Endothelial cell (in vitro differentiated cells): ENCODE results near the gene ATG9A. TPM values are rescaled to one million over a fixed set of nuclear protein-coding genes. Genes with fewer than 3 reads are reported as not detected.

ENCODE experiments used
- DNase-seq: peaks from one replicate; pipeline ENCODE4 v3.0.0; 2021; ENCODE audit warnings: low spot score
- H3K27ac Mint-ChIP-seq: one replicate; pipeline ENCODE4 v1.8.0; 2021; ENCODE audit warnings: mixed read lengths, inconsistent platforms; ENCODE audit not compliant: unreplicated experiment
- H3K27me3 Mint-ChIP-seq: one replicate; pipeline ENCODE4 v1.8.0; 2021; ENCODE audit warnings: mild to moderate bottlenecking, moderate library complexity, mixed read lengths, inconsistent platforms; ENCODE audit not compliant: unreplicated experiment
- H3K36me3 Mint-ChIP-seq: one replicate; pipeline ENCODE4 v1.8.0; 2021; ENCODE audit warnings: mild to moderate bottlenecking, low read depth, mixed read lengths, inconsistent platforms; ENCODE audit not compliant: unreplicated experiment
- H3K4me1 Mint-ChIP-seq: one replicate; pipeline ENCODE4 v1.8.0; 2021; ENCODE audit warnings: mild to moderate bottlenecking, mixed read lengths, inconsistent platforms; ENCODE audit not compliant: unreplicated experiment
- H3K4me3 Mint-ChIP-seq: one replicate; pipeline ENCODE4 v1.8.0; 2021; ENCODE audit warnings: mild to moderate bottlenecking, mixed read lengths, inconsistent platforms; ENCODE audit not compliant: unreplicated experiment
- H3K9me3 Mint-ChIP-seq: one replicate; pipeline ENCODE4 v1.8.0; 2021; ENCODE audit warnings: mixed read lengths, inconsistent platforms; ENCODE audit not compliant: unreplicated experiment
- total RNA-seq: library from RNA; stranded (reverse); fragmentation: NEBNext Ultra II Directional; extraction: Animal tissue kit (Norgen Biotek cat#: 25700); gene quantifications from one replicate; pipeline ENCODE4 v1.2.1, GENCODE V29; 2021; ENCODE audit not compliant: unreplicated experiment
- TF ChIP-seq, protein P1 (sequence below): fragments of 200-600 bp; sonication (generic); IDR thresholded peaks from one replicate; pipeline ENCODE4 v1.5.0; 2021; ENCODE audit warnings: antibody characterized with exemption; ENCODE audit not compliant: unreplicated experiment

The ATG9A gene
- total RNA-seq, 1 donor from 2014 or later: 48.5 TPM

DNA sequence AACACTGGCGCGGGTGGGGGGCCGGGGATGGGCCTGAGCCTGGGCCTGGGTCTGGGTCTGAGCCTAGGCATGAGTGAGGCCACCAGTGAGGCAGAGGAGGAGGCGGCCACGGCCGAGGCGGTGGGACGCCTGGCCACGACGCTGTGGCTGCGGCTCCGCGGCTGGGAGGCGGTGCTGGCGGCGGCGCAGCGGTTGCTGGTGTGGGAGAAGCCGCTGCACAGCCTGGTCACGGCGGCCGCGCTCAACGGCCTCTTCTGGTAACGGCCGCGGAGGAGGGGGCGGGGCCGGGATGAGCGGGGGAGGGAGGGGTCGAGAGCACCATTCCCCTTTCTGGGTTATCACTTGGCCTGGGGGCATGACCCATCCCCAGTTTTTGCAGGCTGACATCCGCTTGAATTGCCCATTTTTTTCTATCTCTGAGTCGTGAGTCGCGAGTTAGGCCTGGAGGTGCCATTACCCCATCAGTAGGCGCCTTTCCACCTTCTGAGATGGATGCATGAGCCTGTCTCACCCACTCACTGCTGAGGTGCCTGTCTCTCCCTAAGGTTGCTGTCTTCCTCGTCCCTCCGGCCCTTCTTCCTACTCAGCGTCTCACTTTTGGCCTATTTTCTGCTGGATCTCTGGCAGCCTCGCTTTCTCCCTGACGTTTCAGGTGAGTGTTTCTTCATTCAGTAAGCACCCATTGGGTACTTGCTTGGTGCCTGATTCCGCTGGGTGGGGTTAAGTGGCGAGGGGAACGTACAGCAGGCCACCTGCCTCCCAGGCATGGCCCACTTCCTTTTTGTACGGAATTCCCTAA, 50.9 kb downstream of the ATG9A start:
- Mint-ChIP-seq H3K4me3 (peak overlapping the region; percentile 94), H3K27me3 (peaks cover 24% of the 10 kb centered on the region), H3K36me3 (peaks cover 57% of the 10 kb centered on the region), H3K9me3 (no peaks in the 10 kb centered on the region), H3K27ac (peak overlapping the region; percentile 87), H3K4me1 (peaks cover 50% of the 10 kb centered on the region)
- TF ChIP-seq, protein P1, sequence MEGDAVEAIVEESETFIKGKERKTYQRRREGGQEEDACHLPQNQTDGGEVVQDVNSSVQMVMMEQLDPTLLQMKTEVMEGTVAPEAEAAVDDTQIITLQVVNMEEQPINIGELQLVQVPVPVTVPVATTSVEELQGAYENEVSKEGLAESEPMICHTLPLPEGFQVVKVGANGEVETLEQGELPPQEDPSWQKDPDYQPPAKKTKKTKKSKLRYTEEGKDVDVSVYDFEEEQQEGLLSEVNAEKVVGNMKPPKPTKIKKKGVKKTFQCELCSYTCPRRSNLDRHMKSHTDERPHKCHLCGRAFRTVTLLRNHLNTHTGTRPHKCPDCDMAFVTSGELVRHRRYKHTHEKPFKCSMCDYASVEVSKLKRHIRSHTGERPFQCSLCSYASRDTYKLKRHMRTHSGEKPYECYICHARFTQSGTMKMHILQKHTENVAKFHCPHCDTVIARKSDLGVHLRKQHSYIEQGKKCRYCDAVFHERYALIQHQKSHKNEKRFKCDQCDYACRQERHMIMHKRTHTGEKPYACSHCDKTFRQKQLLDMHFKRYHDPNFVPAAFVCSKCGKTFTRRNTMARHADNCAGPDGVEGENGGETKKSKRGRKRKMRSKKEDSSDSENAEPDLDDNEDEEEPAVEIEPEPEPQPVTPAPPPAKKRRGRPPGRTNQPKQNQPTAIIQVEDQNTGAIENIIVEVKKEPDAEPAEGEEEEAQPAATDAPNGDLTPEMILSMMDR: no peak
- DNase-seq: peak; percentile 54

DNA sequence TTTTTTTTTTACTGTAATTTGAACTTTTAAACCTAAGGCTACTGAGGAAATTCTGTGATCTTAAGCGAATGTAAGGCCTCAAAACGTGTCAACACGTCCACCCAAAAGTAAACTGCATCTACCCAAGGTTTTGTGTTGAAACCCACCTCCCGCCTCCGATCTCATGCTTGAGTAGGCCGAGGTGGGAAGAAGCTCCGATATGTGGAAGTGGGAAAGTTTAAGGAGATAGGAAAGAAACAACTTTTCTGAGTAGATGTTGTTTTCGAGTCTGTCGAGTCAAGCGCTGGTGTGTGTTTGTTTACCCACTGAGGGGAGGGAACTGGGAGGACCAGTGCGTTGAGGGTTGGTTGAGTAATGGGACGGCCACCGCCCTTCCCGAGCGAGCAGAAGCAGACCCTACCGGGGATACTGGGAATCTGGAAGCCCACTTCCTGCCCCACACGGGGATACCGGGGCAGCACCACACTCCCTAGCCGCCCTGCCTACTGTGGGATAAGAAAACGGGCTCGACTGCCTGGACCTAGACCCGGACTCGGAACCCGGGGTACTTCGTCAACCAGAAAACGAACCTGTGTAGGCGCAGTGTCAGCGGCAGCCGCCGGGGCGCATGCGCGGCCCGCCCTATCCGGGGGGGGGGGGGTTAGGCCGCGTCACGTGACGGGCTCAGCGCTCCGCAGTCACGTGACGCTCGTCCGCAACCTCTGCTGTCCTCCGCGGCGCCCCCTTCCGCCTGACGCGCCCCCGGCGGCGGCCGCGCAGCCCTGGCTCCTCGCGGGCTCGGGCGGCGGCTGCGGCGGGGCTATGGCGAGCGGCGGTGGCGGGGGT, 51.7 kb downstream of the ATG9A start, which contains the start of gene RETREG2:
RETREG2 (plus strand) TSS at position 724 of the 825 bp plus-strand sequence; CDS start at position 802, 78 bp downstream.
- Mint-ChIP-seq H3K36me3 (peaks cover 48% of the 10 kb centered on the region), H3K27me3 (peaks cover 21% of the 10 kb centered on the region), H3K27ac (peak within 1 kb of the TSS; percentile 100), H3K4me3 (peak within 1 kb of the TSS; percentile 99), H3K4me1 (peaks cover 48% of the 10 kb centered on the region), H3K9me3 (no peaks in the 10 kb centered on the region)
- peak; percentile 83 for DNase-seq
- TF ChIP-seq, protein P1: peak; percentile 52

DNA sequence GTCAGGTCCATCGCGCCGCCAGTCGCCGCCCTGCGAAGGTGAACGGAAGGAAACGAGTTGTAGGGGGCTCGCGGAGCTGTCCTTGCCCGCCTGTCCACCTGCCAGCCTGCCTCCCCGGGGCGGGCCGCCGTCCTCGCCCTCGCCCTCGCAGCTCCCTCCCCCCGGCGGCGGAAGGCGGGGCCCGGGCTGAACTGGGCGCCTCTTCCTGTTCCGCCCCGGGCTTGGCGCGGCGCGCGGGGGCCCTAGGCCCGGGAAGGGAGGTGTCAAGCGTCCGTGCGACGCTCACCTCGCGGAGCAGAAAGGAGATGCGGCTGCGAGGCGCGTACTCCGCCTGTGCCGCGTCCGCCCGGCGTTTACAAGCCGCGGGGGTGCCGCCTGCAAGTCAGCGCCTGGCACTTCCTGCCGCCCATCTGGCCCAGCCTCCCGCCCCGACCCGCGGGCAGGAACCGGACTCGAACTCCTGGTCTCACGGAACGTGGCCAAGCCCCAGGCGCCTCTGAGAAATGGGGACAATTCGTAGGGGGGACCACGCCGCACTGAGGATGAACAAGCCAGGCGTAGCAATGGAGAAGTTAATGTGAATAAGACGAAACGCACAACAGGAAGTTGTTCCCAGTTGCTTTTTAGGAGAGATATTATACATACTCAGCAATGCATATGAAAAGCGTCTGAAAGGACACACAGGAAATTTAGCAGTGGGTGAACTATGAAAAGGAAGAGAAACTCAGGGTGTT, 52.5 kb downstream of the ATG9A start, which contains the start of gene CNPPD1:
CNPPD1 (minus strand) TSS at position 108 of the 734 bp plus-strand sequence; CDS start at position 11, 97 bp downstream.
- H3K4me1 Mint-ChIP-seq: peaks cover 46% of the 10 kb centered on the region
- H3K36me3 Mint-ChIP-seq: peaks cover 47% of the 10 kb centered on the region
- no peaks in the 10 kb centered on the region for H3K9me3 Mint-ChIP-seq

DNA sequence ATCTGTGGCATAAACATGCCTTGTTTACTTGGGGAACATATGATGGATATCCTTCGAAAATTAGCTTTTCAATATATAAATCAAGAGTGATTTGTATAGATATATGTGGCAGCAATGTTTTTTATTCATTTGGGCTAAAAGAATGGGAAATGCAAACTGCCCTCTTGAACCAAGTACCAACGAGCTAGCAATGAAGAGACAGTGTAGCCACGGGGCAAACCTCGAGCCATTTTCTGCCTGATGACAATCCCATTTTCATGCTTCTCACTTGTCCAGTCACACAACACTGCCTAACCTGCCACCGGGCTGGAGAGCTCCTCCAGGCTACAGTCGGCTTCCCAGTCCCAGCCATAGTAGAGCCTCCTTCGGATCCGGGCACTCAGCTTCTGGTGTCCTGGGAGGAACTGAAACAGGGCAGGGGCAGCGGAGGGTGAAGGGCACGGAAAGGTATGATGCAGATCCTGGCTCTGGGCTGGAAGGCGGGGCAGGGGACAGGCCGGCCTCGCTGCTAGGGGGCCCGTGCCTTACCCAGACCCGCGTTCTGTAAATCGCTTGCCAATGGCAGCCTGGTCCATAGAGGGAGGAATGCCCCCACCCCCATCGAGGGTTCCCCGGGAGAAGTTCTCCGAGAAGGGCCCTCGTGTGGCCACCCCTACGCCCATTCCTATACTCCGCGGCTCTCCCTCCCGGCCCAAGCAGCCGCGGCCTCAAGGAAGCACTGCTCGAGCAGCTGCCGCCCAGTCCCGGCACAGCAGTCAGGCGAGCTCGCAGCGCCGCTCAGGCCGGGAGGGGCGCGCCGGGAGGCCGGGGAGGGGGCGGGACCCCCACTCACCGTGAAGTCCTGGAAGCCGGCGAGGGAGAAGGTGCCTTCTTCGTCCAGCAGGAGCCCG, 53.3 kb downstream of the ATG9A start:
- Mint-ChIP-seq H3K4me1 (peaks cover 42% of the 10 kb centered on the region), H3K36me3 (peaks cover 47% of the 10 kb centered on the region), H3K27me3 (peaks cover 22% of the 10 kb centered on the region), H3K27ac (peak overlapping the region; percentile 74), H3K4me3 (peak overlapping the region; percentile 91), H3K9me3 (no peaks in the 10 kb centered on the region)
- no peak for DNase-seq
- TF ChIP-seq, protein P1: no peak

More for the DNA sequence above, 52.5 kb downstream of the ATG9A start, which contains the start of gene CNPPD1:
- Mint-ChIP-seq H3K27me3 (peaks cover 20% of the 10 kb centered on the region), H3K27ac (peak within 1 kb of the TSS; percentile 100), H3K4me3 (peak within 1 kb of the TSS; percentile 99)
- TF ChIP-seq, protein P1: no peak
- DNase-seq: peak; percentile 83
